HuH-7 (cell line): ENCODE results near the gene MAGI2.

Source experiments
- DNase-seq: peaks from one replicate; pipeline ENCODE4 v3.0.0; 2011; ENCODE audit warnings: low spot score

MAGI2 gene

DNA sequence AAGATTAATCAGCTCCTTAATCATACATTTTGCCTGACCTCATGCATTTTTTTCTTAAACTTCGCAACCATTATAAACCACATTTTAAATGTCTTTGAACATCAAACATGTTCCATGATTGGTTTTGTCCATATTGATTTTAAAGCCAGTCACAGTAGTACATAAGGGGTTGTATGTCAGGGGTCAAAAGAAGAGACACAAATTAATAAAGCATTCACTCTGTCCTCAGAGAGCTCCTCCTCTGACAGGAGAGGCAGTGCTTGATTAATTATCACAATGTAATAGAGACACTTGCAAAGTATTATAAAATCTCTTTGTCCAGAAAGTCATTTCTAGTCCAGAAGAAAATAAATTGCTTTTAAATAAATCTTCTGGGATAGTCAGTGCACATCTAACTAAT lies 195.5 kb downstream of the MAGI2 start:
- no peak for DNase-seq

DNA sequence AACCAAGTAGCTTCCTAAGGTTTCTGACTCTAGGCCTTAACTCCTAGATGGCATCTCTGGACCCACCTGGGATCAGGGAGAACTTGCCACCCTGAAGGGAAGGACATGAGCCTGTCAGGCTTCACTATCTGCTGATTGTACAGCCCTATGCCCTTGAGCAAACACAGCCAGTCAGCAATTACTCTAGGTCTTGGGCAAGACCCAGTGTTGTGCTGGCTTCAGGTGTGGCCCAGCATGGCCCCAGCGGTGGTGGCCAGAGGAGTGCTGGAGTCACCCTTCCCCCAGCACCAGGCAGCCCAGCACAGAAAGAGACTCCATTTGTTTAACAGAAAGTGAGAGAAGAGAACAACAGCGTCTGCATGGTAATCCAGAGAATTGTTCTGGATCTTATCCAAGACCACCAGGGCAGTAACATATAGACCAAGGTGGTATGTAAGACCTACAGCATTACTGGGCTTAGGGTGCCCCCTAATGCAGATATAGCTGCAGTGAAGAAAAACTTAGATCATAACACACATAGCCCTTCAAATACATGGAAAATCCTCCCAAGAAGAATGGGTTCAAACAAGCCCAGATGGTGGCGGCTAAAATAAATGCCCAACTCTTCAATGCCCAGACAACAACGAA lies 207.7 kb downstream of the MAGI2 start:
- DNase-seq: peak; percentile 9

GRCh38 chr7:79244482-79244881 lies 209.0 kb downstream of the MAGI2 start:
- DNase-seq: no peak

GRCh38 chr7:79241288-79242060 lies 212.0 kb downstream of the MAGI2 start:
- DNase-seq: no peak

DNA sequence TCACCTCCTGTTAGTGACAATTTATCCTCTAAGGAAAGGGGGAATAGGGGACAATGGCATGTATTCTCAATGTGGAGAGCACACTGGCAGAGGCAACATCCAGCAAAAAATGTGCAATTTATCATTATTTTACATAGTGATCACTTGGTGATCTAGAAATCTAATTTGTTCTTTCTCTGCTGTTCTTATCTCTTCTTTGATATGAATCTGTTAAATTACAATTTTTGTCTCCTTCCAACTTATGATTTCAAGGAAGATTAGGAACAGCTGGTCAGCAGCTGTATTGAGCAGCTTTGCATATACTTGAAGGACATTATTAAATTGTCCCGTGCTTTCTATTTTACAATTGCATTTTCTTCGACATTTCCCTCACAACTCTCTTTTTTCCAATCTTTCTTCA lies 213.1 kb downstream of the MAGI2 start:
- no peak for DNase-seq

GRCh38 chr7:79236352-79237028 lies 217.0 kb downstream of the MAGI2 start:
- no peak for DNase-seq

DNA sequence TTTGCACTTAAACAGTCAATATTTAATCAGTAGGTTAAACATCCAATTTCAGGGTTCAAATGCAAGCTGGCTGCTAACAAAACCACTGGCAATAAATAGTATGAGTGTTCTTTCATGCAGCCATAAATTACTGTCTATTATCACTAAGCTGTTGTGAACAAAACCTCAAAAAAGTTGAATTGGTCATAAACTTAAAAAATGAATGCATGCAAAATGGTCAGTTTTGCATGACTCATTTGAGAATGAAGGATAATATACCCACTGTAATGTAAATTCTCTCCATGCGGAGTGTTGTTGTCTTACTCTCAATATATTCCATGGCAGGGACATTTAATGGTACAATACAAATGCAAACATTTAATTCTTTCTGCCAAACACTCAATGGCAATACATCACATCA lies 226.4 kb downstream of the MAGI2 start:
- DNase-seq: no peak

DNA sequence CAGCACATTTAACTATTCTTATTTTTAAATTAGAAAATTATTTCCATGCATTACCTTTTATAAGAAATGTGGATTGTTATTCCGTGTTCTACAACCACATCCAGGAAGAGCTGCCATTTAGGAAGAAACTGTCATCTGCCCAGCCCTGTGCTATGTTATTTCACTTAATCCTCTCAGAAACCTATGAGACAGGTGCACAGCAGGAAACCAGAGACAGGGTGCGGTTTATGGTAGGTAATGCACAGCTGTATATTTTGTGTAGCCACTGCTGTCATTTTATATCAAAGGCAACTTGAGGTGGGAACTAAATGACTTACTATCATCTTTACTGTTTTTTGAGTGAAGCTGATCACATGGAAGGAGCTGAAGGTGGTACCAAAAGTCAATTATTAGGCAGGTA lies 232.3 kb downstream of the MAGI2 start:
- DNase-seq: no peak

GRCh38 chr7:79217976-79218626 lies 235.4 kb downstream of the MAGI2 start:
- DNase-seq: no peak

GRCh38 chr7:79217468-79217867 lies 236.0 kb downstream of the MAGI2 start:
- DNase-seq: no peak

GRCh38 chr7:79216236-79216635 lies 237.2 kb downstream of the MAGI2 start:
- no peak for DNase-seq

DNA sequence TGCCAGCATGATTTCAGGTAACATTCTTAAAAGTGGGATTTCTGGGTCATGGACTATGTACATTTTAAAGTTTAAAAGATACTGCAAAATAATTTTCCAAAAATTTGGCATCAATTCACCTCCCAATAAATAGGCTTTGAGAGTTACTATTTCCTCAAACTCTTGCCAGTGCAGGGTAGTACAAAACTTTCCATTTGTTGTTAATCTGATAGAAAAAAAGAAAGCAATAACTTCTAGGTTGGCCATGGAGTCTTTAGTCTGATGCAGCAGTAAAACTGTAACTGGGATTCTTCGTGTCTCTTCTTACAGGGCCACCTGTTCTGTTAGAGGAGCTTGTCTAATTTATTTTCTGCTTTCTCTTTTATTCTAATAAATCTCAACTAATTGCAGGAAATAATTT lies 241.1 kb downstream of the MAGI2 start:
- no peak for DNase-seq

DNA sequence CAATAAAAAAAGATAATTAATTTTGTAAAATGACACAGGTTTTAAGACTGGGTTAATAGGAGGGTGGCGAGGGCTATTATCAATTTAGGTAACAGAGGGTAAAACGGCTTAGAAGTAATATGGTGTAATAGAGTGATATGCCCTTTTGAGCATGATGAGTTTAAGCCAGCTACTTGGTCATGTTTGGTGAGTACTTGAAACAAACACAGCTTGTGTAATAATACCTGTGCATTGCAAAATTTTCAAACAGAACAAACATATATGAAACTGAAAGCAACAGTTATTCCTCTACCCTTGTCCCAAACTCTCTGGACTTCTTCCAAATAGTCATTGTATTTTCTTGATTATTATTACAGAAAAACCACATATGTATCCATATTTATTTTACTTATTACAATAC lies 241.7 kb downstream of the MAGI2 start:
- peak; percentile 2 for DNase-seq

DNA sequence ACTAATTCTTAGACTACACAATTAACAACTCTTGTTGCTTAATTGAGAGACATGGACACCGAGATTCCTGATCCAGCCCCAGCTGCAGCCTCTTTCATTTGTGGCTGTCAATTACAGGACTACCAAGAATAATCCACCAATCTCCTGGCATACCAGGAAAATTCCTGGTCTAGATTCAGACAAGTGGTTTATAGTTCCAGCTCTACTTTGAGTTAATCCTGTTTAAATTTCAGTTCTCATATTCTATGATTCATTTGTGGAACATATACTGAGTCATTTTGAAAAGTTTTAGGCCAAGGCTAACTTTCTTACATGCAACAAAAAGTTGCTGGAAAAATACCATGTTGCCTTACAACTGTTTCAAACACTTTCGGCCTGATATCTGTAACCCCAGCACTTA lies 253.5 kb downstream of the MAGI2 start:
- DNase-seq: no peak

DNA sequence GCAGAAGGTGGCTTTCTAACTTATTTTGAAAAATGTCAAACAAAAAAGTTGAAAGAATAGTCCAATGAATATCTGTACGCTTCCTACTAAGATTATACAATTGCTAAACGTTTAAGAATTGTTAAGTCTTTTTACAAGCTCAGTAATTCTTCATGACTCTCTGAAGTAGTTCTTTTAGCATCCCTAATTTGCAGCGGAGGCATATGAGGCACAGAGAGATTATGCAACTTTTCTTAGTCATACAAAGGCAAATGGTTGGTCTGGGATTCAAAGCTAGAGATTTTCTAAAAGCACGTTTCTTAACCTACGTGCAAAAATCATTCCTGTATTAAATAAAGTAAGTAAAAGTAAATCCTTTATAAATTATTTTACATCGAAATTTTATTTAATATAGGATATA lies 254.2 kb downstream of the MAGI2 start:
- no peak for DNase-seq

- DNase-seq: no peak
These were observed 267.9 kb downstream of the MAGI2 start for GRCh38 chr7:79185605-79186004.

GRCh38 chr7:79182283-79182682 lies 271.2 kb downstream of the MAGI2 start:
- DNase-seq: no peak

GRCh38 chr7:79180533-79180932 lies 272.9 kb downstream of the MAGI2 start:
- no peak for DNase-seq

DNA sequence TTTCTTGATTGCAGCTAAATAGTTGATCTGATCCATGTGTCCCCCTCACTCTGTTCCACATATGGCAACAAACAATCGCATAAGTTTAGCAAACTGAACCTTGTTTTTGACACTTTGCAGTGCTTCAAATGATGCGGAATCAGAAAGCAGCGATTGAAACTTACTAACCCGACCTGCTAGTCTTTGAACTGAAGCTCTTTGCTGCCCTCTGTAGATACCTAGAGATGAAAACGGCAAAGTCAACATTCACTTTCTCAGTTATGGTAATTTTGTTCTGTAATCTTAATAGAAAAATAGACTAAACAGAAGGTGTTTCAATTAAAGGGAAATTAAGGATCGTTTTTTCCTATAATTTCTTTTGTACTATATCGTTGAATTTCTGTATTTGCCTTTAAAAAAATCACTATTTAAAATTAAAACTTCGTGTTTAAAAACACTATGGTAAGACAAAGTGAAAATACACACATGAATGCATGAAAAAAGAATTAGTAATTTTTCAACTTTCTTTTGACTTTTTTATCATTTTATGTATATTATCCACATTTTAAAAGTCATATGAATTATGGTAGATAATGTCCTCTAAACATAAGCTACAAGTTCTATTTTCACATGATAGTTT lies 276.5 kb downstream of the MAGI2 start:
- peak; percentile 0 for DNase-seq

- DNase-seq: no peak
These were observed 278.1 kb downstream of the MAGI2 start for GRCh38 chr7:79175374-79175773.

GRCh38 chr7:79165225-79165624 lies 288.2 kb downstream of the MAGI2 start:
- DNase-seq: no peak

GRCh38 chr7:79159040-79159664 lies 294.3 kb downstream of the MAGI2 start:
- DNase-seq: no peak
